Ecto neural progenitor cell (in vitro differentiated cells): ENCODE data around the gene FOXN4.

Experiments used
- DNase-seq: peaks from one replicate; pipeline ENCODE4 v3.0.0-alpha.2; 2018; ENCODE audit warnings: low spot score

FOXN4 gene

GRCh38 chr12:109304485-109304884 is 4.6 kb downstream of the FOXN4 start:
- DNase-seq = no peak

- no peak for DNase-seq
These were observed 6.3 kb downstream of the FOXN4 start for GRCh38 chr12:109302770-109303169.

- DNase-seq = no peak
These were observed 6.7 kb downstream of the FOXN4 start for GRCh38 chr12:109302358-109302757.

DNA sequence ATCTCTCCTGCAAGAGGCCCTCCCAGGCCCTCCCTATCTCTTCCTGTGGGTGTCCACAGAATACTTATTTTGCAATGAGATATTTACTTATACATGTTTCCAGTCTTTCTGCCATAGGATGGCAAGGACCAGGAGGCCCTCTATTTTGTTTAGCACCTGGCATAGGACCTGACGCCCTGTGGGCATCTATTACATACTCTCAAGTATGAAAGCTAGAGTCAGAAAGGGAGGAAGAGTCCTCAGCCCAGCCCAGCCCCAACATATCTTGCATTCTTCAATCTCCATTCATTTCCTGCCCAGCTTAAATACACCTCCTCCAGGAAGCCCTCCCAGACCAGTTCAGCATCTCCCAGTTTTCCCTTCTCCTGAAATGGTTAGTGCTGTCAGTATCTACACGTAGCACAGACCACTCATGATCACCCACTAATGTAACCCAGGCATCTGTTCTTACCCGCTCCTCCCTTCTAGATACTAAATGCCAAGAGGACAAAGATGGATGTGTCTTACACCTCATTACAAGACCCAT is 7.4 kb downstream of the FOXN4 start:
- no peak for DNase-seq

- DNase-seq = no peak
These were observed 9.2 kb downstream of the FOXN4 start for GRCh38 chr12:109299849-109300248.

DNA sequence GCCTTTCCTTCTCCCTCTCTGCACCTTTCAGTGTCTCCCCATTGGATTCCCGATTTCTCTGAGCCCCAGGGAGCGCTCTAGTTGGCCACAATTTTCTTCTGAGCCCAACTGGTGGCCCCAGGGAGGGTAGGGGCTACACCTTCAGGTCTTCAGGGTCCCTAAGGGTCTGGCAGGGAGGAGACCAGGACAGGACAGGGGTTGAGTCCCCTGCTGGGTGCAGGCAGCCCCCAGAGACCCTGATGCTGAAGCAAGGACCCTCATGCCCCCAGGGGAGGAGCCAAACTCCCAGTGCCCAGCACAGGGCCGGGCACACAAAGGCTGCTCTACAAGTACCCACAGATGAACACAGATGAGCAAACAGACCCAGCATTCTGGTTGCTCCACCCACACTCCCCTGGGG is 12.7 kb downstream of the FOXN4 start:
- DNase-seq = no peak

DNA sequence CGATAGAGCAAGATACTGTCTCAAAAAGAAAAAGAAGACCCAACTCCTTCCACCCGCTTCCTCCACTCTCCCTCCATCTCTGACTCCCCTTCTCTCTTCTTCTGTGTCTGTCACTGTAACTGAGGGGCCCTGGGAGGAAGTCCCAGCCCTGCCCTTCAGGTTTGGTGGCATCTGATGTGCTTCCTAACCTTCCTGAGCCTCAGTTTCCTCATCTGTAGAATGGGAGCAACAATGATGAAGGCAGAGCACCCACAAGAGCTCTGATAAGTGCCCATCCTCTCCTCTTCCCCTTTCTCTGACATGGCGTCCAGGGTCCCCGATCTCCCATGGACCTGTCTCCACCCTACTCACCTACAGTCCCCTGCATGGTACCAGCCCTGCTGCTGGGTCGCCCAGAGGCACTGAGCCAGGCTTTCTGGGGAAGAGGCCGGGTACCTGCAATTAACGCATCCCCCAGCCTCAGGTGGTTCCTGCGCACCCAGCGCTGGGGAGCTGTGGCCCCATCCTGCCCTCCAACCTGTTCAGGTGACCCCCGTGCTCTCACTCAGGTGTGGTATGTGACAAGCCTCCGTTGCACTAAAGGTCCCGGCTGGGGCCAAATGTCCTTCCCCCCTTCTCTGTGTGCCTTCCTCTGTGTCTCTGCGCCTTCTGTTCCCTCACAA is 13.2 kb downstream of the FOXN4 start:
- DNase-seq = no peak

DNA sequence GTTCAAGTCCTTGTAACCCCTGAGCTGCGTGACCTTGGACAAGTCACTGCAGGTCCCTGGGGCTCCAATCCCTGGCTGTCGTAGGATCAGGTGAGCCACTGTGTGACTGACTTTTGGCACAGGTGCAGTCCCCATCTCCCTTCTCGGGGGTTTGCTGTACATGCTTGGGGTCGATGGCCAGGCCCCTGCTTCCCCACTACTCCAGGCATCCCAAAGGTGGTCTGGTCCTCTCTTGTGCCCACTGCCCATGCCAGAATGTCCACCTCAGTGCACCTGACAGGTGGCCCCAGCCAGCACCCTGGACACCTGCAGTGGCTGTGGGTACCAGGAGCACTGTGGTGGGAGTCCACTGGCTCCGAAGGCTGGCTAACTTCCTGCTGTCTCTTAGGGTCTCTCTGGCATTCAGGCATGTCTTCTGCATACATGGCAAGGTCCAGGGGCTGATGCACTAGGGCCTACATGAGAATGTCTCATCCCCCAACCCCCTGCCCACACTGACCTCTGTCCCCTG is 14.7 kb downstream of the FOXN4 start:
- no peak for DNase-seq

DNA sequence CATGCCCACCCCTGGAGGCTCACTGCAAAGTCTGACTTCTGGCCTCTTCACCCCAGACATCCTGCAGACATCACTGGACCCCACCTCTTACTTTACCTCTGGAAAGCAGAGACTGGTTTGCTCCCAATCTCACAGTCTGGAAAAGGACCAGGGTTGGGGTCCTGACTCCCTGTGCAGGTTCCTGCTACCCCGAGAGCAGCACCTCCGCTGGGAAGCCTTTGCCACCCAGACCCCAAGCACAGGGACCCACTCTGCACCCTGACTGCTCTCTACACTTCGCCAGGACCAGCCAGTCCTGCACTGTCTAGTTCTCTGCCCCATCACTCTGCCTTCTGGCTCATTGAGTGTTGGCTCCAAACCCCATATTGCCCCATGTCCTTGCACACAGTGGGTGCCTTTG is 16.0 kb downstream of the FOXN4 start:
- DNase-seq = no peak

- DNase-seq = no peak
These were observed 16.8 kb downstream of the FOXN4 start for GRCh38 chr12:109292342-109292711.

GRCh38 chr12:109291521-109292341 is 17.4 kb downstream of the FOXN4 start:
- peak; percentile 93 for DNase-seq

DNA sequence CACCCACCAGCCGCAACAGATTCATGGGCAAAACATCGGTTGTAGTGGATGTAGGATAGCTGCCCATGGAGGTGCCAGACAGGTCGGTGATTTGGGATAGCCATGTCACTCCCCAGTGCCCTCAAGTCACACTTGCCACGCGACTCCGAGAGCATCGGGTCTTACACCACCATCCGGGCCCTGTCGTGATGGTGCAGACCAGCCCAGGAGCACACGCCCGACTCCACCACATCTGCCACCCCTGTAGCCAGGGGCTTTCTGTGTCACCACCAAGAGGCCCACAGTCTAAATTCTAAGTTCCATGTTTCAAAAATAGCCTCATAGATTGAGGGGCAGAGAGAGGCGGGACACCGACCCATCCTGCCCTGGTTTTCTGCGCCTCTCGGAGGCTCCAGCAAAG is 18.0 kb downstream of the FOXN4 start:
- no peak for DNase-seq

GRCh38 chr12:109290061-109290460 is 19.0 kb downstream of the FOXN4 start:
- DNase-seq = no peak

DNA sequence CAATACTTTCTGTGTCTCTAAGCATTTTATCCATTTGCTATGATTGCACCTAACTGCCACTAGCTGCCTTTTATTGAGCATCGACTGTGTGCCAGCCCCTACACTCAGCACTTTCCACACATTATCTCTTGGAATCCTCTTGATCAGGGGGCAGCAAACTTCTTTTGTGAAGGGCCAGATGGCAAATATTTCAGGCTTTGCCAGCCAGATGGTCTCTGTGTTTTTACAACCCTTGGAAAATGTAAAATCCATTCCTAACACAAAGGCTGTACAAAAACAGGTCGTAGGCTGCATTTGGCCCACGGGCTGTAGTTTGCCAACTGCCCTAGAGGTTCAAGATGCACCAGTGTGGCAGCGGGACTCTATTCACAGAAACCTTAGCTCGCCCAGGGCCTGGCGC is 19.5 kb downstream of the FOXN4 start:
- no peak for DNase-seq

GRCh38 chr12:109289004-109289403 is 20.1 kb downstream of the FOXN4 start:
- no peak for DNase-seq

- no peak for DNase-seq
These were observed 20.5 kb downstream of the FOXN4 start for GRCh38 chr12:109288571-109288970.

GRCh38 chr12:109287811-109288469 is 21.1 kb downstream of the FOXN4 start:
- DNase-seq = no peak

- DNase-seq = no peak
These were observed 21.9 kb downstream of the FOXN4 start for GRCh38 chr12:109287181-109287580.

DNA sequence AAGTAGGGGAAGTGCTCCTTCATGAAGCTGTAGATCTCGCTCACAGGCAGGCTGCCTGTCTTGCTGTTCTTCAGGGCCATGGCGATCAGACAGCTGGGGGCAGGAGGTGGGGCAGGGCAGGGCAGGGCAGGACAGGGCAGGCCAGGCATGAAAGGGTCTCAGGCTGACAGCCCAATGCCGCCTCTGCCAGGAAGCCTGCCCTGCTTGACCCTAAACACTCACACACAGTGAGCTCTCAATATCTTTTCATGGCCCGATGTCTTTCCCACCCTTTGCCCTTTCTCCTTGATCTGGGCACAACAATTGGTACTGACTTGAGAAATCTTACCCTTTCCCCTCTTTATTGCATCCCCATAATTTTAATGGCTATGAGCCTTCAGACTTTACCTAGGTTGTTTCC is 22.4 kb downstream of the FOXN4 start:
- no peak for DNase-seq

- no peak for DNase-seq
These were observed 22.8 kb downstream of the FOXN4 start for GRCh38 chr12:109286252-109286651.

DNA sequence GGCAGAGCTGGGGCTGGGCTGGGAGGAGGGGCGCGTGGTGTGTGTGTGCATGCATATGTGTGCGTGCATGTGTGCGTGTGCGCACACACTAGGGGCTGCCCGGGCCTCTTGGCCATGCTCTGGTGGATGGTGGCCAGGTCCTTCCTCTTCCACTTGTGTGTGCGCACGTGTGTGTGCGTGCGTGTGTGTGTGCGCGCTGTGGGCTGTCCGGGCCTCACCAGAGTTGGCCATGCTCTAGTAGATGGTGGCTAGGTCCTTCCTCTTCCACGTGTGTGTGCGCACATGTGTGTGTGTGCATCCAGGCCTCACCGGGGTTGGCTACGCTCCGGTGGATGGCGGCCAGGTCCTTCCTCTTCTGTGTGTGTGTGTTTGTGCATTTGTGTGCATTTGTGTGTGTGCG is 24.7 kb downstream of the FOXN4 start:
- DNase-seq = no peak

DNA sequence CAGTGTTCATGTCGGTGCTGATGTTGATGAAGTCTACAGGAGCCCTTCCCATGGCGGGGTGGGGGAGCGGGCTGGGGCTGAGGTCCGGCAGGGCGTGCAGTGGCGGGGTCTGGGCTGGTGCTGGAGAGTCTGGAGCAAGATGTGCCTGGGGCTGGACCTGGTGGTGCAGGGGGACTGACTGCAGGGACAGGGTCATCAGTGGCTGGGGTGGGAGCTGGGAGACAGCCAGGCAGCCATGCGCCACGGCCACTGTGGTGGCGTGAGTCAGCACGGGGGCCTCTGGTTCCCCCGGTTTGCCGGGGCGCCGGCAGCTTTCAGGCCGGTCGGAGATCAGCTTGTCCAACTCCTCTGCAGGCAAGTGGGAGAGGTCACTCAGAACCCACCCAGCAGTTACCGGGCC is 27.6 kb downstream of the FOXN4 start:
- no peak for DNase-seq

GRCh38 chr12:109279525-109279924 is 29.6 kb downstream of the FOXN4 start:
- DNase-seq = no peak
